BLaER1 (cell line): ENCODE measurements around the gene TAS2R14.

Experiments used
- H3K27ac ChIP-seq: shearing (Covaris generic); formaldehyde crosslinking; 2 replicates; pipeline ENCODE4 v1.8.1; 2022
- H3K27me3 ChIP-seq: shearing (Covaris generic); formaldehyde crosslinking; 2 replicates; pipeline ENCODE4 v1.8.1; 2022
- H3K36me3 ChIP-seq: shearing (Covaris generic); formaldehyde crosslinking; 2 replicates; pipeline ENCODE4 v1.8.1; 2022
- H3K4me1 ChIP-seq: shearing (Covaris generic); formaldehyde crosslinking; 2 replicates; pipeline ENCODE4 v1.8.1; 2022
- H3K4me2 ChIP-seq: shearing (Covaris generic); formaldehyde crosslinking; 2 replicates; pipeline ENCODE4 v1.8.1; 2022
- H3K4me3 ChIP-seq: shearing (Covaris generic); formaldehyde crosslinking; 2 replicates; pipeline ENCODE4 v1.8.1; 2022
- H3K9ac ChIP-seq: shearing (Covaris generic); formaldehyde crosslinking; 2 replicates; pipeline ENCODE4 v1.8.1; 2022
- H3K9me3 ChIP-seq: shearing (Covaris generic); formaldehyde crosslinking; 2 replicates; pipeline ENCODE4 v1.8.1; 2022
- H4K20me1 ChIP-seq: shearing (Covaris generic); formaldehyde crosslinking; 2 replicates; pipeline ENCODE4 v1.8.1; 2022
- Cebpa-rat ChIP-seq: shearing (Covaris generic); IDR thresholded peaks from 2 replicates; pipeline ENCODE4 v1.8.1; 2022

TAS2R14 gene

GRCh38 chr12:10957741-10958140, 18.7 kb upstream of the TAS2R14 start:
- Histone ChIP-seq H3K36me3 (peaks cover 8% of the 10 kb centered on the region; the same call in 1 of the 2 replicates), H3K9ac (no peak overlapping the region), H4K20me1 (no peaks in the 10 kb centered on the region), H3K4me1 (no peaks in the 10 kb centered on the region), H3K4me2 (no peak overlapping the region), H3K9me3 (peaks cover 26% of the 10 kb centered on the region), H3K27me3 (no peaks in the 10 kb centered on the region), H3K4me3 (no peak overlapping the region), H3K27ac (no peak overlapping the region)
- no peak for TF ChIP-seq Cebpa-rat

DNA sequence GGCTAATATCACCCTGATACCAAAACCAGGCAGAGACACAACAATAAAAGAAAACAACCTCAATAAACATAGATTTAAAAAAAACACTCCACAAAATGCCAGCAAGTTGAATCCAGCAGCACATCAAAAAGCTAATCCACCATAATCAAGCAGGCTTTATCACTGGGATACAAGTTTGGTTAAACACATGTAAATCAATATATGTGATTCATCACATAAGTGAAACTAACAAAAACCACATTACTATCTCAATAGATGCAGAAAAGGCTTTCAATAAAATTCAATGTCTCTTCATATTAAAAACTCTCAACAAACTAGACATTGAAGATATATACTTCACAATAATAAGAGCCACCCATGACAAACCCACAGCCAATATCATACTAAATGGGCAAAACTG, 17.0 kb upstream of the TAS2R14 start:
- Histone ChIP-seq H3K27me3 (no peaks in the 10 kb centered on the region), H3K4me2 (no peak overlapping the region), H3K9me3 (peaks cover 26% of the 10 kb centered on the region), H3K27ac (no peak overlapping the region), H3K4me3 (no peak overlapping the region), H3K9ac (no peak overlapping the region), H4K20me1 (no peaks in the 10 kb centered on the region), H3K4me1 (no peaks in the 10 kb centered on the region), H3K36me3 (0 out of 2 replicates have a peak, but pooled peaks cover under 1% of the 10 kb centered on the region)
- TF ChIP-seq Cebpa-rat: no peak

DNA sequence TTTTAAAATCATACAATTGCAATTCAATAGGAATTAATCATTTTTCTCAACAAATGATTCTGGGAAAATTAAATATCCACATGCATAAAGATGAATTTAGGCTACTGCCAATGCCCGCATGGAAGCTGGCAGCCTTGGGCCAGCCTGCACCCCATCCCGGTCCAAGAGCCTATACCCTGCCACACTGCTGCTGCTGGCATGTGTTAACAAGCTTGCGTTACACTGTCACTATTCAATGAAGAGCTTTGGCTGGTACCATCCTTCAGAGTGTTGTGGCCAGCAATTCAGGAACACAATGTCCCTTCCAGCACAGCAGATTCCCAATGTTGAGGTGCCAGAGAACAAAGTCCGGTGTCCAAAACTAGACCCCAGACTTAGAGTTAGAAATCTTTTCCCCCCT, 13.6 kb upstream of the TAS2R14 start:
- H3K4me3 ChIP-seq: no peak overlapping the region
- no peak for TF ChIP-seq Cebpa-rat
- H4K20me1 ChIP-seq: no peaks in the 10 kb centered on the region
- H3K9ac ChIP-seq: no peak overlapping the region
- no peaks in the 10 kb centered on the region for H3K4me1 ChIP-seq
- H3K27me3 ChIP-seq: no peaks in the 10 kb centered on the region
- H3K27ac ChIP-seq: no peak overlapping the region
- peaks cover 41% of the 10 kb centered on the region for H3K9me3 ChIP-seq
- H3K4me2 ChIP-seq: no peak overlapping the region
- H3K36me3 ChIP-seq: peaks cover 10% of the 10 kb centered on the region

GRCh38 chr12:10943167-10943566, 4.1 kb upstream of the TAS2R14 start:
- no peaks in the 10 kb centered on the region for H3K4me1 ChIP-seq
- no peak overlapping the region for H3K4me2 ChIP-seq
- H3K4me3 ChIP-seq: no peak overlapping the region
- H3K27me3 ChIP-seq: no peaks in the 10 kb centered on the region
- no peak overlapping the region for H3K27ac ChIP-seq
- H3K9ac ChIP-seq: no peak overlapping the region
- no peaks in the 10 kb centered on the region for H4K20me1 ChIP-seq
- no peaks in the 10 kb centered on the region for H3K36me3 ChIP-seq
- H3K9me3 ChIP-seq: peaks cover 27% of the 10 kb centered on the region
- TF ChIP-seq Cebpa-rat: no peak

DNA sequence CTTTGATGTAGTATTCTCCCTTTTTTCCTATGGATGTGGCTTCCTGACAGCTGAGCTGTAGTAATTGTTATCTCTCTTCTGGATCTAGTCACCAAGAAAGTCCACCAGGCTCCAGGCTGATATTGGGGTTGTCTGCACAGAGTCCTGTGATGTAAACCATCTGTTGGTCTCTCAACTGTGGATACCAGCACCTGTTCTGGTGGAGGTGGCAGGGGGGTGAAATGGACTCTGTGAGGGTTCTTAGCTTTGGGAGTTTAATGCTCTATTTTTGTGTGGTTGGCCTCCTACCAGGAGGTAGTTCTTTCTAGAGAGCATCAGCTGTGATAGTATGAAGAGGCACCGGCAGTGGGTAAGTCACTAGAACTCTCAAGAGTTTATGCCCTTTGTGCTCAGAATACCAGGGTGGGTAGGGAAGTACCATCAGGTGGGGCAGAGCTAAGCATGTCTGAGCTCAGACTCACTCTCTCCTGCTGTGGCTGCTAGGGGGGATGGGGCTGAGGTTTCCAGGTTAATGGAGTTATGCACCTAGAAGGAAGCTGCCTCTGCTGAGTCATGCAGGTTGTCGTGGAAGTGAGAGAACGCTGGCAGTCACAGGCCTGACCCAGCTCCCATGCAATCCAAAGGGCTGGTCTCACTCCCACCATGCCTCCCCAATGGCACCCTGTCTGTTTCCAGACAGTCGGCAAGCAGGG, 3.0 kb upstream of the TAS2R14 start:
- no peaks in the 10 kb centered on the region for H3K4me1 ChIP-seq
- no peak overlapping the region for H3K4me2 ChIP-seq
- H3K9ac ChIP-seq: no peak overlapping the region
- H3K36me3 ChIP-seq: no peaks in the 10 kb centered on the region
- H3K27me3 ChIP-seq: no peaks in the 10 kb centered on the region
- H3K4me3 ChIP-seq: no peak overlapping the region
- peaks cover 17% of the 10 kb centered on the region for H3K9me3 ChIP-seq
- H4K20me1 ChIP-seq: no peaks in the 10 kb centered on the region
- no peak for TF ChIP-seq Cebpa-rat
- no peak overlapping the region for H3K27ac ChIP-seq

DNA sequence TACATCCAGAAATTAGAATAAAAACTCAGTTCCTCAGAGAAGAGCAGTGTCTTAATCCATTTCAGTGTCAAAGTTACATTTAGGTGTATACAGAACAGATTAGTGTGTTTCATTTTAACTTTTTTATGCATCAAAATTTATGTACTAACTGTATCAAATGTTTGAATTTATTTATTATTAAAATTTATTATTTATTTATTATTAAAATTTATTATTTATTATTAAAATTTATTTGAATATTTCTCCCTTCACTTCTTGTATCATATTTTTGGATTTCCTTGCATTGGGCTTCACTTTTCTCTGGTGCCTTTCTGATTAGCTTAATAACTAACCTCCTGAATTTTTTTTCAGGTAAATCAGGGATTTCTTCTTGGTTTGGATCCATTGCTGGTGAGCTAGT, 2.3 kb upstream of the TAS2R14 start:
- no peaks in the 10 kb centered on the region for H3K4me1 ChIP-seq
- H3K9ac ChIP-seq: no peak overlapping the region
- TF ChIP-seq Cebpa-rat: no peak
- no peaks in the 10 kb centered on the region for H4K20me1 ChIP-seq
- no peak overlapping the region for H3K4me2 ChIP-seq
- no peaks in the 10 kb centered on the region for H3K36me3 ChIP-seq
- no peak overlapping the region for H3K4me3 ChIP-seq
- no peak overlapping the region for H3K27ac ChIP-seq
- H3K27me3 ChIP-seq: no peaks in the 10 kb centered on the region
- peaks cover 12% of the 10 kb centered on the region for H3K9me3 ChIP-seq

DNA sequence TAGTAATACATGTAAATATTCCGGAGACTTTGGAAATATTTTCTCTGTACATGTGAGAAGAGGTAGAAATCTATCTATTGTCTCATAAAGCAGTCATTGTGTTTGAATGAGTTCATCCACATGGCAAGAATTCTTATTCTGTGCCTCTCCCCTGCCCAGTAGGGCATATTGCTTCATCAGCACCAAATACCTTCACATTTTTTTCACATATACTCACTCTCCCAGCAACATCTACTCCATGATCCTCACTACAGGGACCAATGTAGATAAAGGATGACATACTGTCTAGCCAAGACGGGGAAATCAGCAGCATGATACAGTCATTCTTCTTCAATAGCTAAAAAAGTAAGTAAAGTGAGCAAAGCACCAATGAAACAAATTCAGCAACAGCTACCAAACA, 1.3 kb upstream of the TAS2R14 start:
- Histone ChIP-seq H3K36me3 (no peaks in the 10 kb centered on the region), H3K9ac (no peak overlapping the region), H3K4me2 (no peak overlapping the region), H3K27me3 (no peaks in the 10 kb centered on the region), H4K20me1 (no peaks in the 10 kb centered on the region), H3K4me1 (no peaks in the 10 kb centered on the region), H3K27ac (no peak overlapping the region), H3K4me3 (no peak overlapping the region), H3K9me3 (peaks cover 6% of the 10 kb centered on the region; the same call in 1 of the 2 replicates)
- TF ChIP-seq Cebpa-rat: no peak

DNA sequence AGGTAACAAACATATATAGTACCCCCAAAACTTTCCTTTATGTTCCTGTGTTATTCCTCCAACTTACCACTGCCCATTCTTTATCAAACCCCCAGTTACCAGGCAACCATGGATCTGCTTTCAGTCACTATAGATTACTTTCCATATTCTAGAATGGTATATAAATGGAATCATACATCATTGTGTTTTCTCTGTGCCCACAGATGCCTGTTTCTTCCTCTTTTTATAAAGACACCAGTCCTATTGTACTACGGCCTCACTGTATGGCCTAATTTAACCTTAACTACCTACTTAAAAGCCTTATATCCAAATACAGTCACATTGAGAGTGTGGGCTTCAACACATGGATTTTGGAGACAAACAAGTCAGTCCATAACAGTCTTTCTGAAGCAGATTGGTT, 2.6 kb downstream of the TAS2R14 start:
- TF ChIP-seq Cebpa-rat: no peak
- no peaks in the 10 kb centered on the region for H3K4me1 ChIP-seq
- no peak overlapping the region for H3K27ac ChIP-seq
- H3K4me2 ChIP-seq: no peak overlapping the region
- no peak overlapping the region for H3K9ac ChIP-seq
- H3K36me3 ChIP-seq: no peaks in the 10 kb centered on the region
- no peak overlapping the region for H3K4me3 ChIP-seq
- H3K9me3 ChIP-seq: no peaks in the 10 kb centered on the region
- no peaks in the 10 kb centered on the region for H3K27me3 ChIP-seq
- H4K20me1 ChIP-seq: no peaks in the 10 kb centered on the region

DNA sequence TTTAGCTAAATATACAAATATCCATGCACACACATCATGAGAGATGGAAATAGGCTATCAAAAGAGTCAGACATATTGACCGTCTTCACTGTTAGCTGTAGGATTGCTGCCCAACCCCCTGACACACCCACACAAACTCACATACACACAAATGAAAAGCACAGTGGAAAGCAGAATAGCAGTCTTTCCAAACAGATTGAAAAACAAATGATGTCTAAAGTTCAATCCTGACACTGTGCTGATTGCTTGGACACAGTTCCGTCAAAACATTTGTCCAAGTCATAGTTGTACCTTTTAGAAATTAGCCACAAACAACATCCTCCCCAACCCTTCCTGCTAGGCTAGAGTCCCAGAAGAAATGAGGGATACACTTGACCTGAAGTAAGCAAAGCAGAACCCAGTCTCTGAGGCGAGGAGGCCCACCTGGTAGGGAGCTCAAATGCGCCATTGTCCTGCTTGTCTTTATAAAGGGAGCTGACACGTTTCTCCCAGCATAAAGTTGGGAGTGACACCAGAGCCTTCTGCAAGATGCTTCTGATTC, 10.2 kb downstream of the TAS2R14 start, which contains the start of gene PRH2:
Gene PRH2 (plus strand): TSS at position 491 of the 541 bp plus-strand sequence. CDS start 38 bp downstream, at position 529.
- no peak for TF ChIP-seq Cebpa-rat
- Histone ChIP-seq H3K4me2 (no peak within 1 kb of the TSS), H3K9me3 (no peaks in the 10 kb centered on the region), H3K27me3 (no peaks in the 10 kb centered on the region), H3K4me1 (no peaks in the 10 kb centered on the region), H3K27ac (no peak within 1 kb of the TSS), H3K36me3 (no peaks in the 10 kb centered on the region), H3K4me3 (no peak within 1 kb of the TSS), H3K9ac (no peak within 1 kb of the TSS), H4K20me1 (no peaks in the 10 kb centered on the region)

- Histone ChIP-seq H4K20me1 (no peaks in the 10 kb centered on the region), H3K36me3 (no peaks in the 10 kb centered on the region), H3K4me2 (no peak overlapping the region), H3K27ac (no peak overlapping the region), H3K9me3 (no peaks in the 10 kb centered on the region), H3K27me3 (no peaks in the 10 kb centered on the region), H3K9ac (no peak overlapping the region), H3K4me1 (no peaks in the 10 kb centered on the region), H3K4me3 (no peak overlapping the region)
- TF ChIP-seq Cebpa-rat: no peak
These were observed 12.8 kb downstream of the TAS2R14 start for GRCh38 chr12:10926269-10926668.

GRCh38 chr12:10919809-10920208, 19.3 kb downstream of the TAS2R14 start:
- H3K4me3 ChIP-seq: no peak overlapping the region
- H3K4me1 ChIP-seq: no peaks in the 10 kb centered on the region
- H3K9ac ChIP-seq: no peak overlapping the region
- H3K27me3 ChIP-seq: no peaks in the 10 kb centered on the region
- H3K4me2 ChIP-seq: no peak overlapping the region
- TF ChIP-seq Cebpa-rat: no peak
- H3K36me3 ChIP-seq: no peaks in the 10 kb centered on the region
- H3K27ac ChIP-seq: no peak overlapping the region
- no peaks in the 10 kb centered on the region for H3K9me3 ChIP-seq
- no peaks in the 10 kb centered on the region for H4K20me1 ChIP-seq
